ENCODE results near the gene RPL5.
A peak's percentile ranks its signal among the peaks of the same experiment; 100 is the strongest.
"Not testable (repeated sequence)": the region's sequence is repeated elsewhere in the genome, so short reads cannot be mapped to it uniquely, and the experiment has no call there.

Gene RPL5

DNA sequence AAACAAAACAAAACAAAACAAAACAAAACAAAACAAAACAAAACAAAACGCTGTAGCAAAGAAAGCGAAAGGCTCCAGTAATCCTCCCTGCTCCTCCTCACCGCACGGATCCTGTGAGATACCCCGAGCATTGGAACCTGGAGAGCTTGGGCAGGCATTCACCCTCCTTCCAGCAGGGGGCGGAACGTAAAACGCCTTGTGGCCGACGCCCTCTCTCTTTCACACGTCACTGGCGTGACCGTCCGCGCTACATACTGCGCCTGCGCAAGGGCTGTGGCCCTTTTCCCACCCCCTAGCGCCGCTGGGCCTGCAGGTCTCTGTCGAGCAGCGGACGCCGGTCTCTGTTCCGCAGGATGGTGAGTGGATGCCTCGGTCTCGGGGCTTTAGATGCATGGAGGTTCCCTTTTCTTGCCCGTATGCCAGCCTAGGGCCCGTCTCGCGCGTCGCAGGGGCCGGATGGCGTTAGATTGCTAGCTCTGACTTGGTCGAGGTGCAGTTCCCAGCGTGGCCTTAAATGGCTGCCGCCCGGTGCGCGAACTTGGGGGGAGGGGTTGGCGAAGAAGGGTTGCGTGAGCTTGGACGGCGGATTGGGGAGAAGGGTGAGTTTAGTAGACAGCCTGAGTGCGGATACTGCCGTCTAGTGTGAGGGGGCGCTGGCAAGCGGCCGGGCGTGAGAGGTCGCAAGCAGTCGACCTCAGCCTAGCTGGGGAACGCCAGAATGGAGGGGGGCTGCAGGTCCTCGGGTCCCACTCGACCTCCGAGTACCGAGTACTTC lies at the start of gene RPL5:
Gene RPL5 (plus strand): TSS at position 279 of the 775 bp plus-strand sequence. CDS start 75 bp downstream, at position 354.
- DNase-seq (ENCODE audit: low spot score): peak; percentile 96

DNA sequence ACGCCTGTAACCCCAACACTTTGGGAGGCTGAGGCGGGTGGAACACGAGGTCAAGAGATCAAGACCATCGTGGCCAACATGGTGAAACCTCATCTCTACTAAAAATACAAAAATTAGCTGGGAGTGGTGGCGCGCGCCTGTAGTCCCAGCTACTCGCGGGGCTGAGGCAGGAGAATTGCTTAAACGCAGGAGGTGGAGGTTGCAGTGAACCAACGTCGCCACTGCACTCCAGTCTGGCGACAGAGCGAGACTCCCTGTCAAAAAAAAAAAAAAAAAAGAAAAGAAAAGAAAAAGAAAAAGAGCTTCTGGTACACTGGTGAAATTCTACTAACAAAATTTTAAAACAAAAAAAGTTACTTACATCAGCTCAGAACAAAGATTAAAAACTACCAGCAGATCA lies 48.3 kb upstream of the RPL5 start:
- DNase-seq (ENCODE audit: low spot score): not testable (repeated sequence)

DNA sequence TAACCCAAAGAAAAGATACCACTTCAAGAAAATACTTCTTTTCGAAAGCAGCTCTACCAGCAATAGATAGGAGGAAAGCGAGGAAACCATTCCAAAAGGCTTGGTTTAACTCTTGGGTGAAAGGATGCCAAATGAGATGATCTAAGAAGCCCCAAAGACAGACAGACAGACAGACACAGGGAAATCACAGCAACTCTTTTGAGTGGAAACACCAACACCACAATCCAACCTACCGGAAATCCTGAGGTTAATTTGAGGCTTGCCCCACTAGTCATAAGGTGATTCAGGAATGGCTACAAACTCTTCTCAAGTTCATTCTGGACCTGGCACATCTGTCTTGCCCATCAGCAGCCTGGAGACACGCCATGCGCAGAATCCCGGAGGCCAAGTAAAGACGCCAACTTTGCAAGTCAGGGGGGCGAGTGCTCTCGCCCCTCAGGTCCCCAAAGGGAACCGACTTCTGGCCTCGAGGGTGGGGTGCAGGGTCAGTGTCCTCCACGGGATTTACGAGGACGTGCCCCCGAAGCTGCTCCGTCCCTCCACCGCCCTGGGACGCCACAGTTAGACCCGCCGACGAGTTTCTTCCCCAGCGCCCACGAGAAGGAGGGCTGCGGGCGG lies 47.7 kb upstream of the RPL5 start:
- no peak for DNase-seq (ENCODE audit: low spot score)

DNA sequence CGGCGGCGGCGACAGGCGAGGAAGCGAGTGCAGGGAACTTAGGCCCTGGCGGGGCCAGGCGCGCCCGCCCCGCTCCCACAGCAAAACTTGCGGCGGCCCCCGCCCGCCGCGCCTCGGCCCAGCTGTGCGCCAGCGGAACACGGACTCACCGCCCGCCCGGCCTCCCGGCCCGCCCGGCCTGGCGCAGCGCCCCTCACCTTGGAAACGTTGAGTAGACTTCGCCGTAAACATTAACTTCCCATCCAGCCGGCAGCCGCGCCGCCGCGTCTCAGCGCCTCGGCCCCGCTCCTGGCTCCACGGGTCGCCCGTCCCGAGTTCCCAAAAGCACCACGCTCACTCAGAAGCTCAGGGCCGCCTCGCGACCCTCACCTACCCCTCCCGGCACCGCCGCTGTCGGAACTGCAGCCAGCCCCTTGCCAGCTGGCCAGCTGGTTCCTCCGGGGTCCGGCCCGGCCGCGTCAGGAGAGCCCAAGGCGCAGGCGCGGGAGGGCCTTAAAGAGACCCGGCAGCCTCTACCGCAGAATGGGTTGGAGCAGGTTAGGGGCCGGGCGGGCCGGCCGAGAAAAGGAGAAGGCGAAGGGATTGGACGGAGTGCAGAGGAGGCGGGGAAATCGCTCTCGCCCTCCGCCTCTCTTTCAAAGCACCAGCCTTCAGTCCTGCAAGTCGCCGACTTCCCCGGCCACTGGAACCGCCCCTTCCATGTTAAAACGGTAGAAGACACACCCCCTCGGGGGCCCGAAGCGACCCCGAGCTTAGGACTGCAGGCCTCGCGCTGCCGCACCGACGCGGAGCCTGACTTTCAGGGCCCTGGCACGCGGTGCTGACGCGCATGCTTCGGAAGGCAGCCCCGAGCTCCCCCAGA lies 47.0 kb upstream of the RPL5 start, which contains the start of gene EVI5:
Gene EVI5 (minus strand): TSS at position 470 of the 862 bp plus-strand sequence. CDS start 48,562 bp downstream, outside the sequence.
- peak; percentile 93 for DNase-seq (ENCODE audit: low spot score)

DNA sequence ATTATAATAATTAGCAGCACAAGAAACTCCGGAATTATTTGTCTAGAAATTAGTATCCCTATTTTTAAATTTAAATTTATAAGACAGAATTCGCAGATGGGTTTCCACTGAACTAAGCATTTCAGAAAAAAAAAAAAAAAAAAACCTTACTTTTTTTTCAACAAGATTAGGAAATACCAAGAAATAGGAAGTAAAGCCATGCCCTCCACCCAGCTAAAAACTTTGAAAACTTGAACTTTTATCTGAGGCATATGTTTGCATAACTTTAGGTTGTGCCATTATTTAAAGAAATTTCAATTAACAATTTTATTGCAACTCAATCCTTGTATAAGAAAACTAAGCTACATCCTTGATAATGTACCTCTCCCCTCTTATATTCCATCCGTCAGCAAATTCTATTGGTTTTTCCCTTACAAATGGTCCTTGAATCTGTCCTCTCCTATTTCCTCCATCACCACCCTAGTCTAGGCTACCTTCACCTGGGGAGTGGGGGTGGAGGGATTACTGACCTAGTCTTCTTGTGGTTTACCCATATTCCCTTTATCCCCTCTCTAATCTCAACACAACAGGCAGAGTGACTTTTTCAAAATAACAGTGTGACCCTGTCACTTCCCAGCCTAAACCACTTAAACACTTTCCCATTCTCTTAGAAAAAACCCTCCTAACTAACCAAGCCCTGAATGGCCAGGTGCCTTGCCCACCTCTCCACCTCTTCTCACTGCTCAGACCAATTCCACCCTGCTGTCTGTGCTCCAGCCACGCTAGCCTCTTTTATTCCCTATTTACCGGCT lies 45.5 kb upstream of the RPL5 start:
- no peak for DNase-seq (ENCODE audit: low spot score)

DNA sequence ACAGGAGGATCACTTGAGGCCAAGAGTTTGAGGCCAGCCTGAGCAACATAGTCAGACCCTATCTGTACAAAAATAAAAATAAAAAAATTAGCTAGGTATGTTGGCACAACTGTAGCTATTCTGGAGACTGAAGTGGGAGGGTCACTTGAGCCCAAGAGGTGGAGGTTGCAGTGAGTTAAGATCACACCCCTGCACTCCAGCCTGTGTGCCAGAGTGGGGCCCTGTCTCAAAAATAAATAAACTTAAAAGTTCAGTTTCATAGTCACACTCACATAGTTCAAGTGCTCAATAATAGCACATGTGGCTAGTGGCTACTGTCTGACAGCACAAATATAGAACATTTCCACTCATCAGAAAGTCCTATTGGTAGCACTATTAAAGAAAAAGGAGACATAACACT lies 41.8 kb upstream of the RPL5 start:
- DNase-seq (ENCODE audit: low spot score): no peak

DNA sequence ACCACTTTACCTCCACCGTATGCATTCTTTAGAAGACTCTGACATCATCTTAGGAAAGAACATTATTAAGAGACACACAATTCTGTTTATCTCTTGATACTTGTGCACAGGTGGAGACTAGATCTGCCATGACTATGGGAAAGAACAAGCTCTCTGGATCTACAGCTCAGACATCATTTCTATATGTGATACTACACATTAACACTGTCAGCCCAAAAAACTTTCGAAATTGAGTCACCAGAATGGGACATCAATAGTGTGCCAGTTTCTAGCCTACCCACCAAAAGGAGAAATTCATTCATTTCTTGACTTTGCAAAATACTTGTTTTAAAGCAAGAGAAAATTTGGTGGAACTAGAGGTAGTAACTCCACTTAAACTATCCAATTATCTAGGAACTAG lies 41.0 kb upstream of the RPL5 start:
- no peak for DNase-seq (ENCODE audit: low spot score)

DNA sequence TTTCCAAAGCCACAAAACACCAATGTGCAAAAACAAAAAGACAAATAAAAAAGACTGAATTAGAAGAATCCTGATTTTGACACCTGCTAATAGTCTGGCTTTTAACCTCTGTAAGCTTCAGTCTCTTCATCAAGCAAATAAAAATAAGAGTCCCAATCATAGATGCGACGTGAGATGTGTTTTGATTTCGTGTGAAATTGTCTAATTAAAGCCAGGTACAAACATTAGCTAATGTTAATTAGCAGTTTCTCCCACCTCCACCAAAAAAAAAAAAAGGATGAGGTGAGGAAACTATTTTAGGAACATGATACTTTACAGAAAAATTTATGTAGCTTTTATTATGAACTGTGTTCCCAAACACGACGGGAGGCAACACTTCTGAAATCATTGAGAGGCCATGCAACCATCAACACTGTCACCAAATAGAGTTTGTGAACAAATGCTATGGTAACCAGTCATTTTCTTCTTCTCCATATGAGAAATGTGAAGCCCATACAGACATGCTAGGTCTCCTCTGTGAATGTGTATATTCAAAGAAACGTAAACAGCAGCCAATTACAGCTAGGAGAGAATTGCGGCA lies 40.3 kb upstream of the RPL5 start:
- no peak for DNase-seq (ENCODE audit: low spot score)

DNA sequence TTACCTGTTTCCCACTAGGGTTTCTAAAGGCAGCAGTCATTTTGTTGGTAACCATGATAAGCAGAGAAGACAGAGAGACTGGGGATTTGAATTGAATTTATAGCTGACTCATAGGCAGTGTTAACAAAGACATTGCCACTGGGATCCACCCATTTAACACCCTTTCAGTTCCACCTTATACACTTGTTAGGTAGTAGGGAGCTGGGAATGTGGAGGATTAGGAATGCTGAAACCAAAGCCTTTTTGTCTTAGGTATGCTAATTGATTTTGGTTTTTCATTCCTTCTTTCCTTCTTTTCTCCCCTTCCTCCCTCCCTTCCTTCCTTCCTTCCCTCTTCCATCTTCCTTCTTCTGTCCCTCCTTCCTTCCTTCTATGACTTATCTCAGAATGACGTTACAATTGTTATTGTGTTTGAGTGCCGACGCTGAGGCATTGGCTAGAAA lies 39.5 kb upstream of the RPL5 start:
- no peak for DNase-seq (ENCODE audit: low spot score)

DNA sequence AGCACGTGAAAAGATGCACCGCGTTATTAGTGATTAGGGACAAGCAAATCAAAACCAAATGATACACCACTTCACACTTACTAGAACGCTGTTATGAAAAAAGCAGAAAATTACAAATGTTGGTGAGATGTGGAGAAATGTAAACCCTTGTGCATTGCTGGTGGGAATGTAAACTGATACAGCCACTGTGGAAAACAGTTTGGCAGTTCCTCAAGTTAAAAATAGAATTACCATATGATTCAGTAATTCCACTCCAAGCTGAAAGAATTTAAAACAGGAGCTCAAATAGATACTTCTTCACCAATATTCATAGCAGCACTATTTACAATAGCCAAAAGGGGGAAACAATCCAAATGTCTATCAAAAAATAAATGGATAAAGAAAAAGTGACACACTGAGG lies 36.7 kb upstream of the RPL5 start:
- no peak for DNase-seq (ENCODE audit: low spot score)

DNA sequence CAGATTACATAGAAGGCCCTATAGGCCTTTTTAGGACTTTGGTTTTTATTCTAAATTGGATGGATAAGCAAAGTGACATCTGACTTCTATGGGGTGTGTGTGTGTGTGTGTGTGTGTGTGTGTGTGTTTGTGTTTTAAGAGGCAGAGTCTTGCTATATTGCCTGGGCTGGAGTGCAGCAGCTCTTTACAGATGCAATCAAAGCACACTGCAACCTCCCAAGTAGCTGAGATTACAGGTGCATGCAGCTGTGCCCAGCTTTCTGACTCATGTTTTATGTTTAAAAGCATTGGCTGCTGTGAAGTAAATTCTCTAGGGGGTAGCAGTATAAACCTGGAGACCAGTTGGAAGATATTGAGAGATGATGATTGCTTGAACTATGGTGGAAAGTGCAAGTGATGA lies 34.5 kb upstream of the RPL5 start:
- no peak for DNase-seq (ENCODE audit: low spot score)

DNA sequence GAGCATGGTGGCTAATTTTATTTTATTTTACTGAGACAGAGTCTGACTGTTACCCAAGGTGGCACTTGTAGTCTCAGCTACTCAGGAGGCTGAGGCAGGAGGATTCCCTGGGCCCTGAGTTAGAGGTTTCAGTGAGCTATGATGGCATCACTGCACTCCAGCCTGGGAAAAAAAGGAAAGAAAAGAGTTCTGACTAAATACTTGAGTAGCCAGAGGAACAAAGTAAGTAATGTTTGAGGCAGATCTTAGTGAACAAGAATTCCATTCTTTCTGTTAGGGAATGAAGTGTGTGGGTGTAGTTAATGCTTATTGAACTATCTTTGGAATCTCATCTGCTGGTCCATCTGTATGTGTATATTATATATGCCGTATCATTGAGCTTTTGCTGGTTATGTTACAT lies 33.9 kb upstream of the RPL5 start:
- DNase-seq (ENCODE audit: low spot score): no peak

DNA sequence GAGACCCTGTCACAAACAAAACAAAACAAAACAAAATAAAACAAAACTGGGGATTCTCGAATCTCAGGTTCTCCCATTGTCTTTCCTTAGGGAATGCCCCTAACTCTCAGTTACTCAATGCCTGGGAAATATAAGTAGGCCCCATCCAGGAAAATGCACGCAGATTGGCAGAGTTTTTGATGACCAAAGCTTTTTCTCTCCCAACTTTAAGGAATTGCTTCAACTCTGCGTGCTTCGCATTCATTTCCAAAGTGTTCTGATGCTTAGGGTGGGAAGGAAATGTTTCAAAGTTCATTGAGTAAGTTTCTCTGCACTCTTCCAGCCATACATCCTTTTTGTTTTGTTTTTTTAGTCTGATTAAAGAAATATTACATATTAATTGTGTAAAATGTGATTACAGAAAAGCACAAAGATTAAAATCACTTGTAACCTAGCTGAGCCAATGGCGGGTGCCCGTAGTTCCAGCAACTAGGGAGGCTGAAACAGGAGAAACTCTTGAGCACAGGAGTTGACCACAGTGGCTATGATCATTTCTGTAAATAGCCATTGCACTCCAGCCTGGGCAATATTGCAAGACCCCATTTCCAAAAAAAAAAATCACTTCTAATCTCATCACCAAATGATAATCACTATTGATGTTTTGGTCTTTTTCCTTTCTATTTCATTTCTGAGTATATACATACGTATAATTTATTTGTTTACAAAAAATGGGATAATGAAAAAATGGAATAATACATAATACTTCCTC lies 28.5 kb upstream of the RPL5 start:
- DNase-seq (ENCODE audit: low spot score): no peak

DNA sequence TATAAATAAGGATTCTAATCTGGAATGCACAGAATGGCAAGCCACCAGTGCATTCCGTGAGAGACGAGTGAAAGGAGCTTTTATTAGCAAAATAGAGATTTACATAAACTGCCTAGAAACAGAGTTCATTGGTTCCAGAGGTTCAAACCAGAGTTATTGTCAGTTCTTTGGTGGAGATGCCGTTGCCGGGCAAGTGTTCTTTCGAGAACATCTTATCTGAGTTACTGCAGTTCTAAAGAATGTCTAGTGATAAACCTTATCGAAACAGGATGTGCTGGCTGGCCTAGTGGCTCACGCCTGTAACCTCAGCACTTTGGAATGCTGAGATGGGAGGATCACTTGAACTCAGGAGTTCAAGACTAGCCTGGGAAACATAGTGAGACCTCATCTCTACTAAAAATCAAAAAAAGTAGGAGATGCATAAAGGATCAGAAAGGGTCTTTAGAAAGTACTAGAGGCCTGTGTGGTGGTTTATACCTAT lies 27.1 kb upstream of the RPL5 start:
- peak; percentile 32 for DNase-seq (ENCODE audit: low spot score)

DNA sequence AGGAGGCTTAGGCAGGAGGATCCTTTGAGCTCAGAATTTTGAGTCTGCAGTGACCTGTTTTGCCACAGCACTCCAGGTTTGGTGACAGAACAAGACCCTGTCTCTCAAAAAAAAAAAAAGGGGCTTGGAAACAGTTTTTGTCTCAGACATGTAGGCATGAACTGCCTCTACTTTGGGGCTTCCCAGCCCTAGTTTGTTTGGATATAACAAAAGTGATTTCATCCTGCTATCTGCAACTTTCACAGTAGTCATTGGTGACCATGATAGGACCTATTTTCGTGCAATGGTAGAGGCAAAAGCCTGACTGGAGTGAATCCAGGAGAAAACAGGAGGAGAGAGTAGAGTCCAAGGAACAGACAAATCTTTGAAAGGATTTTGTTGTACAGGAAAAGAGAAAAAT lies 26.6 kb upstream of the RPL5 start:
- DNase-seq (ENCODE audit: low spot score): no peak

DNA sequence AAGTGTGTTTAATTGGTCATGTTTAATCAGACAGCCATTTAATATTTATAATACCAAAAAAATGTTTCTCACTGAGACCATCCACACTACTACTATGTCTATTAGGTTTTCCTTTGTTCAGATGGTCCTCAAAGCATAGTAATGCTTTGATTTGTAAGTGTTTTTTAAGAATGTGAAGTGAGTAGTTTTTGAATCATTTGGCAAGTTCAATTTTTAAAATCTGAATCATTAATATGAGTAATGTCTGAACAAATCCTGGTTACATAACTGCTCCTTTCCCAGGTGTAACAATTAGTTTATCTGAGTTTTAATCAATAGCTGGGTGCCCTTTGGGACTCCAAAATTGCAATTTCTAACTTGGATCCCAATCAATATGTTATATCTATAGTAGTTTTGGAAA lies 23.5 kb upstream of the RPL5 start:
- no peak for DNase-seq (ENCODE audit: low spot score)

DNA sequence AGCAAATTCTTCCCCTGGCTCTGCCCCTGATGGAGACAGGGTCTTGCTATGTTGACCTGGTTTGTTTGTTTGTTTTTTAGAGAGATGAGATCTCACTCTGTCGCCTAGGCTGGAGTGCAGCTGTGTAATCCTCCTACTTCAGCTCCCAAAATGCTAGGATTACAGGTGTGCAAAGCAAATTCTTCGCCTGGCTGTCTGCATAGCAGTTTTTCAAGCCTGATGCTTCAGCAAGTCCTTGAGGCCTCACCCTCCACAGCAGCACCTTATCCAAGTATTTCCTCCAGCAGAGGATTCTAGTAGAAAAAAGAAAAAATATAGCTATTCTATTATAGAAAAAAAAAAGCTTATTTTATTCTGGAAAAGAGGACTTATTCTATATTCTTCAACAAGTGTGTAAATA lies 15.1 kb upstream of the RPL5 start:
- DNase-seq (ENCODE audit: low spot score): no peak

DNA sequence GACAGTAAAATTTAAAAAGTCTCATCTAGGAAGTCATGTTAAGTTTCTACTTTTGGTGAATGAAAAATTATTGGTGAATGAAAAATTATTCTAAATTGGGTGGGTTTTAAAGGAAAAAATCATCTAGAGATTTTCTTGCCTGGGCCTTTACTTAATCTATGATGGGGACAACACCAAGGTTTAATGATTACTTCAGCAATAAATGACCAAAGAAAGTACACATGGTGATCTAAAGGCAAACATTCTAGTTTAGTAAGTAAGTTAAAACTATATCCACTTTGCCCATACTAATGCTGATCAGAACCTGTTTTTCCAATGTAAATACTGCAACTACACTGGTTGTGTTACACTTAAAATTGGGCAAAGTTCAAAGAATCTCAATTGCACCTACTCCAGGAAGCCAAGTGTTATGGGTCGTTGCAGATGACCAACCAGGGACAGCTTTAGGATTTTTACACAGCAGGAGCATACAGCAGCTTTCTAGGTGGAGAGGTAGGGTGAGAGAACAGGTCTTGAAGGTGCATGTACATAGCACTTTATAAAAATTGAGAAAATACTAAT lies 14.6 kb upstream of the RPL5 start:
- no peak for DNase-seq (ENCODE audit: low spot score)

DNA sequence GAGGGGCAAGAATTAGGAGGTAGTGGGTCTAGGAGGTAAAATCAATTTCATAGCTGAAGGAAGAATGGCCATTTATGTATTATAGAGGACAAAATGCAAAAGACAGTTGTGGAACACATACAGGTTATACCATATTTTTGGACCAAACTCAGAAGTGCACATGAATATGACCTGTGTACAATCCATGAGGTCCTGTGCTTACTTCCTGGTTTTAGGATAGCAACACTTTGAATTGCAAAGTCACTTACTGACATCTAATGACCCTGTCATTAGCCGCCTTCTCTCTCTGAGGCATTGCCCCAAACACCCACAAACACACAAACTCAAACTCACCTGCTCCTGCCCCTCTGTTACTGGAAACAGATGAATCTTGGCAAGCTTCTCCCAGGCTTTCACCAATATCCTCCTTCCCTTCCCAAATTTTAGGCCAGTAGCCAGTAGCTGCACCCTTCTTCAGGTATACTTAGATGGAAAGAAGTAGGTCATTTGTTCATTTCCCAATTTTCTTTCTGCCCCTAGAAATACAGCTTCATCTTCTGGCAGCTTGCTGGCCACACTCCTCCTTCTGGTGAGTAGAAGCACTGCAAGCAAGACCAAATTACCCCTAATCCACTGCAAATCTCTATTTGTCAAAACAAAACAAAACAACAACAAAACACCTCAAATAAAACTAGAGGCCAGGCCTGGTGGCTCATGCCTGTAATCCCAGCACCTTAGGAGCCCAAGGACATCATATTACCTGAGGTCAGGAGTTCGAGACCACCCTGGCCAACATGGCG lies 13.7 kb upstream of the RPL5 start:
- DNase-seq (ENCODE audit: low spot score): peak; percentile 57
